MCF 10A (cell line): ENCODE results near the gene XXYLT1. TPM values are rescaled to one million over a fixed set of nuclear protein-coding genes. Genes with fewer than 3 reads are reported as not detected.
A peak's percentile ranks its signal among the peaks of the same experiment; 100 is the strongest.

ENCODE experiments used
- BruUV-seq: library from RNA; stranded (reverse); fragments of 400-500 nt; replicated peaks from 2 replicates; lab custom pipeline; 2021; lab: Mats Ljungman, UMichigan
- CTCF ChIA-PET: fragments of 300-600 bp; sonication (Branson Sonifier 250); formaldehyde crosslinking; extraction: SDS; loops from one replicate; lab custom pipeline; 2021; ENCODE audit warnings: antibody characterized with exemption, inconsistent platforms; lab: Yijun Ruan, JAX
- POLR2A ChIA-PET: fragments of 300-600, 350-650 bp; sonication (Branson Sonifier 250); formaldehyde crosslinking; extraction: SDS; loops from one replicate; lab custom pipeline; 2020; ENCODE audit warnings: antibody characterized with exemption, inconsistent platforms; lab: Yijun Ruan, JAX
- DNase-seq: peaks from one replicate; pipeline ENCODE4 v3.0.0-alpha.2; 2018; ENCODE audit not compliant: unreplicated experiment
- H3K27ac Mint-ChIP-seq: one replicate; pipeline ENCODE4 v1.8.0; 2022; ENCODE audit warnings: mild to moderate bottlenecking, low read depth, mixed read lengths; ENCODE audit not compliant: unreplicated experiment
- H3K27me3 Mint-ChIP-seq: one replicate; pipeline ENCODE4 v1.8.0; 2022; ENCODE audit warnings: mixed read lengths; ENCODE audit not compliant: insufficient read depth, unreplicated experiment
- H3K36me3 Mint-ChIP-seq: one replicate; pipeline ENCODE4 v1.8.0; 2022; ENCODE audit warnings: mild to moderate bottlenecking, moderate library complexity, mixed read lengths; ENCODE audit not compliant: insufficient read depth, unreplicated experiment
- H3K4me1 Mint-ChIP-seq: one replicate; pipeline ENCODE4 v1.8.0; 2022; ENCODE audit warnings: mixed read lengths; ENCODE audit not compliant: insufficient read depth, unreplicated experiment
- H3K4me3 Mint-ChIP-seq: one replicate; pipeline ENCODE4 v1.8.0; 2022; ENCODE audit warnings: mild to moderate bottlenecking, moderate library complexity, mixed read lengths; ENCODE audit not compliant: unreplicated experiment
- H3K9me3 Mint-ChIP-seq: one replicate; pipeline ENCODE4 v1.8.0; 2022; ENCODE audit warnings: mixed read lengths; ENCODE audit not compliant: unreplicated experiment
- CTCF ChIP-seq: fragments of 200-600 bp; IDR thresholded peaks from one replicate; pipeline ENCODE4 v1.8.0; 2022; ENCODE audit warnings: antibody characterized with exemption, mild to moderate bottlenecking; ENCODE audit not compliant: unreplicated experiment
- intact Hi-C: fragments of 100-400 bp; cut with micrococcal nuclease; formaldehyde crosslinking; loops from 2 replicates; pipeline ENCODE4 v1.14.1; 2022
- total RNA-seq: library from RNA; stranded (reverse); gene quantifications from 2 replicates; pipeline ENCODE4 v1.2.3, GENCODE V29; 2022

The XXYLT1 gene
- total RNA-seq, 1 experiment from 2014 or later: 10.0 TPM

- Mint-ChIP-seq H3K27ac (no peak overlapping the region), H3K4me1 (peaks cover 4% of the 10 kb centered on the region)
- CTCF ChIA-PET: interaction anchor here (0.6 kb wide), 1 partner anchor 251 kb away, joined by 3 read pairs; no protein-coding TSS in a partner anchor
Measured at GRCh38 chr3:195041871-195042742, 228.9 kb downstream of the XXYLT1 start.

GRCh38 chr3:195040773-195041520 lies 230.0 kb downstream of the XXYLT1 start:
- H3K4me1 Mint-ChIP-seq: peaks cover 4% of the 10 kb centered on the region
- no peak overlapping the region for H3K4me3 Mint-ChIP-seq
- ChIA-PET POLR2A (interaction anchor here (0.6 kb wide), 1 partner anchor 292 kb away, joined by 3 read pairs; no protein-coding TSS in a partner anchor), CTCF (no interaction called here)
- H3K27me3 Mint-ChIP-seq: no peaks in the 10 kb centered on the region
- BruUV-seq: no TSS peak
- TF ChIP-seq CTCF: no peak
- DNase-seq: peak; percentile 38
- no peaks in the 10 kb centered on the region for H3K36me3 Mint-ChIP-seq
- no peak overlapping the region for H3K27ac Mint-ChIP-seq
- intact Hi-C loops: no loop called here
- no peaks in the 10 kb centered on the region for H3K9me3 Mint-ChIP-seq

More at GRCh38 chr3:195041871-195042742, 228.9 kb downstream of the XXYLT1 start:
- TF ChIP-seq CTCF: no peak
- POLR2A ChIA-PET: no interaction called here
- H3K4me3 Mint-ChIP-seq: no peak overlapping the region
- intact Hi-C loops: no loop called here
- BruUV-seq: no TSS peak
- H3K9me3 Mint-ChIP-seq: no peaks in the 10 kb centered on the region
- no peak for DNase-seq
- no peaks in the 10 kb centered on the region for H3K27me3 Mint-ChIP-seq
- no peaks in the 10 kb centered on the region for H3K36me3 Mint-ChIP-seq

GRCh38 chr3:195040094-195040493 lies 230.9 kb downstream of the XXYLT1 start:
- intact Hi-C loops: no loop called here
- Mint-ChIP-seq H3K27me3 (no peaks in the 10 kb centered on the region), H3K27ac (no peak overlapping the region), H3K4me1 (peaks cover 4% of the 10 kb centered on the region), H3K9me3 (no peaks in the 10 kb centered on the region), H3K4me3 (no peak overlapping the region), H3K36me3 (no peaks in the 10 kb centered on the region)
- no peak for TF ChIP-seq CTCF
- CTCF ChIA-PET: no interaction called here
- POLR2A ChIA-PET: no interaction called here
- DNase-seq: no peak
- no TSS peak for BruUV-seq
